Measurements from ENCODE around the gene SCML1.

DNA sequence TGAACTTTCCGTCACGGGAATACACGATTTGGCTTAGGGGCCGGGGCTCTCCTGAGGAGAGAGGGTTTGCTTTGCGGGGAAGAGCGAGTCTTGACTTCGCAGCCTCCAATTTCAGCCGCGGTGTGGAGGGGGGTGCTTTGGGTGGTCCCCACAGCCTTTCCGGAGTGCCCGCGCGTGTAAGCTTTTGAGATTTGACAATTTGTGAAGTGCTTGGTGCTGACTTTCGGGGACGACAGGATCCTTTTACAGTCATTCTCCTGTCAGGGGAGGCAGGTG, 355 bp downstream of the SCML1 start:
- TF ChIP-seq TCF12 (IDR thresholded peaks at IDR 0.05) (no peak), POLR2AphosphoS5 (IDR thresholded peaks at IDR 0.05; ENCODE audit: low read depth, low read length) (no peak), MEF2A (IDR thresholded peaks at IDR 0.05; ENCODE audit: borderline replicate concordance, low read depth) (no peak), JUND (IDR thresholded peaks at IDR 0.05) (no peak), GATA2 (CRISPR knock-in tag; IDR thresholded peaks at IDR 0.05) (no peak)
- TF ChIP-seq, protein P1, sequence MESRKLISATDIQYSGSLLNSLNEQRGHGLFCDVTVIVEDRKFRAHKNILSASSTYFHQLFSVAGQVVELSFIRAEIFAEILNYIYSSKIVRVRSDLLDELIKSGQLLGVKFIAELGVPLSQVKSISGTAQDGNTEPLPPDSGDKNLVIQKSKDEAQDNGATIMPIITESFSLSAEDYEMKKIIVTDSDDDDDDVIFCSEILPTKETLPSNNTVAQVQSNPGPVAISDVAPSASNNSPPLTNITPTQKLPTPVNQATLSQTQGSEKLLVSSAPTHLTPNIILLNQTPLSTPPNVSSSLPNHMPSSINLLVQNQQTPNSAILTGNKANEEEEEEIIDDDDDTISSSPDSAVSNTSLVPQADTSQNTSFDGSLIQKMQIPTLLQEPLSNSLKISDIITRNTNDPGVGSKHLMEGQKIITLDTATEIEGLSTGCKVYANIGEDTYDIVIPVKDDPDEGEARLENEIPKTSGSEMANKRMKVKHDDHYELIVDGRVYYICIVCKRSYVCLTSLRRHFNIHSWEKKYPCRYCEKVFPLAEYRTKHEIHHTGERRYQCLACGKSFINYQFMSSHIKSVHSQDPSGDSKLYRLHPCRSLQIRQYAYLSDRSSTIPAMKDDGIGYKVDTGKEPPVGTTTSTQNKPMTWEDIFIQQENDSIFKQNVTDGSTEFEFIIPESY (IDR thresholded peaks at IDR 0.05; ENCODE audit: borderline replicate concordance, low read depth), result no peak
- TF ChIP-seq, protein P2, sequence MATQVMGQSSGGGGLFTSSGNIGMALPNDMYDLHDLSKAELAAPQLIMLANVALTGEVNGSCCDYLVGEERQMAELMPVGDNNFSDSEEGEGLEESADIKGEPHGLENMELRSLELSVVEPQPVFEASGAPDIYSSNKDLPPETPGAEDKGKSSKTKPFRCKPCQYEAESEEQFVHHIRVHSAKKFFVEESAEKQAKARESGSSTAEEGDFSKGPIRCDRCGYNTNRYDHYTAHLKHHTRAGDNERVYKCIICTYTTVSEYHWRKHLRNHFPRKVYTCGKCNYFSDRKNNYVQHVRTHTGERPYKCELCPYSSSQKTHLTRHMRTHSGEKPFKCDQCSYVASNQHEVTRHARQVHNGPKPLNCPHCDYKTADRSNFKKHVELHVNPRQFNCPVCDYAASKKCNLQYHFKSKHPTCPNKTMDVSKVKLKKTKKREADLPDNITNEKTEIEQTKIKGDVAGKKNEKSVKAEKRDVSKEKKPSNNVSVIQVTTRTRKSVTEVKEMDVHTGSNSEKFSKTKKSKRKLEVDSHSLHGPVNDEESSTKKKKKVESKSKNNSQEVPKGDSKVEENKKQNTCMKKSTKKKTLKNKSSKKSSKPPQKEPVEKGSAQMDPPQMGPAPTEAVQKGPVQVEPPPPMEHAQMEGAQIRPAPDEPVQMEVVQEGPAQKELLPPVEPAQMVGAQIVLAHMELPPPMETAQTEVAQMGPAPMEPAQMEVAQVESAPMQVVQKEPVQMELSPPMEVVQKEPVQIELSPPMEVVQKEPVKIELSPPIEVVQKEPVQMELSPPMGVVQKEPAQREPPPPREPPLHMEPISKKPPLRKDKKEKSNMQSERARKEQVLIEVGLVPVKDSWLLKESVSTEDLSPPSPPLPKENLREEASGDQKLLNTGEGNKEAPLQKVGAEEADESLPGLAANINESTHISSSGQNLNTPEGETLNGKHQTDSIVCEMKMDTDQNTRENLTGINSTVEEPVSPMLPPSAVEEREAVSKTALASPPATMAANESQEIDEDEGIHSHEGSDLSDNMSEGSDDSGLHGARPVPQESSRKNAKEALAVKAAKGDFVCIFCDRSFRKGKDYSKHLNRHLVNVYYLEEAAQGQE (IDR thresholded peaks at IDR 0.05; ENCODE audit: low read depth, low read length), result no peak
- TF ChIP-seq, protein P3, sequence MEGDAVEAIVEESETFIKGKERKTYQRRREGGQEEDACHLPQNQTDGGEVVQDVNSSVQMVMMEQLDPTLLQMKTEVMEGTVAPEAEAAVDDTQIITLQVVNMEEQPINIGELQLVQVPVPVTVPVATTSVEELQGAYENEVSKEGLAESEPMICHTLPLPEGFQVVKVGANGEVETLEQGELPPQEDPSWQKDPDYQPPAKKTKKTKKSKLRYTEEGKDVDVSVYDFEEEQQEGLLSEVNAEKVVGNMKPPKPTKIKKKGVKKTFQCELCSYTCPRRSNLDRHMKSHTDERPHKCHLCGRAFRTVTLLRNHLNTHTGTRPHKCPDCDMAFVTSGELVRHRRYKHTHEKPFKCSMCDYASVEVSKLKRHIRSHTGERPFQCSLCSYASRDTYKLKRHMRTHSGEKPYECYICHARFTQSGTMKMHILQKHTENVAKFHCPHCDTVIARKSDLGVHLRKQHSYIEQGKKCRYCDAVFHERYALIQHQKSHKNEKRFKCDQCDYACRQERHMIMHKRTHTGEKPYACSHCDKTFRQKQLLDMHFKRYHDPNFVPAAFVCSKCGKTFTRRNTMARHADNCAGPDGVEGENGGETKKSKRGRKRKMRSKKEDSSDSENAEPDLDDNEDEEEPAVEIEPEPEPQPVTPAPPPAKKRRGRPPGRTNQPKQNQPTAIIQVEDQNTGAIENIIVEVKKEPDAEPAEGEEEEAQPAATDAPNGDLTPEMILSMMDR (IDR thresholded peaks at IDR 0.05), result no peak
- TF ChIP-seq, protein P4, sequence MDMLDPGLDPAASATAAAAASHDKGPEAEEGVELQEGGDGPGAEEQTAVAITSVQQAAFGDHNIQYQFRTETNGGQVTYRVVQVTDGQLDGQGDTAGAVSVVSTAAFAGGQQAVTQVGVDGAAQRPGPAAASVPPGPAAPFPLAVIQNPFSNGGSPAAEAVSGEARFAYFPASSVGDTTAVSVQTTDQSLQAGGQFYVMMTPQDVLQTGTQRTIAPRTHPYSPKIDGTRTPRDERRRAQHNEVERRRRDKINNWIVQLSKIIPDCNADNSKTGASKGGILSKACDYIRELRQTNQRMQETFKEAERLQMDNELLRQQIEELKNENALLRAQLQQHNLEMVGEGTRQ (IDR thresholded peaks at IDR 0.05; ENCODE audit: borderline replicate concordance, low read depth, low read length), result no peak

Measured in SK-N-SH (cell line).